HepG2 (cell line): ENCODE data around the gene FKBP1A. TPM values are rescaled to one million over a fixed set of nuclear protein-coding genes. Genes with fewer than 3 reads are reported as not detected.

Experiments used
- AHR ChIP-seq: IDR thresholded peaks from 2 replicates; pipeline ENCODE4 v1.6.1; 2018; ENCODE audit warnings: missing genetic modification reagents, missing compliant biosample characterization
- CSRNP1 ChIP-seq: sonication (generic); formaldehyde crosslinking; IDR thresholded peaks from 2 replicates; pipeline ENCODE4 v1.8.1; 2023; ENCODE audit warnings: mild to moderate bottlenecking, missing genetic modification reagents
- JDP2 ChIP-seq: sonication (generic); formaldehyde crosslinking; IDR thresholded peaks from 2 replicates; pipeline ENCODE4 v1.8.1; 2022; ENCODE audit warnings: missing genetic modification reagents, borderline replicate concordance
- LCORL ChIP-seq, 2 experiments: fragments of 450-650 bp in 1 of 2; sonication (generic) in 1 of 2; formaldehyde crosslinking in 1 of 2; IDR thresholded peaks; 2 replicates each; pipeline versions ENCODE4 v1.5.0 to v1.6.1; 2017 to 2020; ENCODE audit warnings: antibody characterized with exemption in 1 of 2, missing genetic modification reagents in 1 of 2
- MYC ChIP-seq: sonication (generic); formaldehyde crosslinking; IDR thresholded peaks from 2 replicates; pipeline ENCODE4 v1.9.0; 2021; ENCODE audit warnings: missing genetic modification reagents, borderline replicate concordance
- NBN ChIP-seq: fragments of 450-650 bp; conservative IDR thresholded peaks from 2 replicates; pipeline ENCODE4 v1.6.1; 2017
- NFE2L2 ChIP-seq: fragments of 150-350 bp; IDR thresholded peaks from 2 replicates; pipeline ENCODE4 v1.6.1; 2014; ENCODE audit warnings: low read length
- NR2C2 ChIP-seq: sonication (generic); formaldehyde crosslinking; IDR thresholded peaks from 2 replicates; pipeline ENCODE4 v1.4.0; 2020; ENCODE audit warnings: missing genetic modification reagents, mild to moderate bottlenecking, moderate library complexity, borderline replicate concordance
- PAF1 ChIP-seq: IDR thresholded peaks from 2 replicates; pipeline ENCODE4 v1.6.1; 2016; ENCODE audit warnings: missing genetic modification reagents, missing compliant biosample characterization
- RBM39 ChIP-seq: fragments of 200-400 bp; formaldehyde crosslinking; IDR thresholded peaks from one replicate; pipeline ENCODE4 v1.6.1; 2018; ENCODE audit warnings: antibody characterized with exemption, mild to moderate bottlenecking, low read depth, low read length; ENCODE audit not compliant: poor library complexity, severe bottlenecking
- SMAD9 ChIP-seq: sonication (generic); formaldehyde crosslinking; IDR thresholded peaks from 2 replicates; pipeline ENCODE4 v1.5.1; 2020; ENCODE audit warnings: mild to moderate bottlenecking, missing genetic modification reagents
- SNAPC2 ChIP-seq: sonication (generic); formaldehyde crosslinking; IDR thresholded peaks from 2 replicates; pipeline ENCODE4 v1.8.1; 2022; ENCODE audit warnings: mild to moderate bottlenecking, missing genetic modification reagents
- SNRNP70 ChIP-seq: fragments of 200-400 bp; formaldehyde crosslinking; IDR thresholded peaks from 2 replicates; pipeline ENCODE4 v1.6.1; 2017; ENCODE audit warnings: mild to moderate bottlenecking, low read depth, low read length, moderate library complexity
- TCF12 ChIP-seq, 2 experiments: fragments of 450-650 bp in 1 of 2; sonication (generic) in 1 of 2; formaldehyde crosslinking in 1 of 2; IDR thresholded peaks; 2 replicates each; pipeline versions ENCODE4 v1.6.1 to v1.8.0; 2017 to 2022; ENCODE audit warnings: antibody characterized with exemption in 1 of 2, mild to moderate bottlenecking in 1 of 2, missing genetic modification reagents in 1 of 2, moderate library complexity in 1 of 2
- USF2 ChIP-seq, 2 experiments: sonication (generic) in 1 of 2; formaldehyde crosslinking in 1 of 2; IDR thresholded peaks; 2 replicates each; pipeline versions ENCODE4 v1.5.1 to v1.6.1; 2011 to 2020; ENCODE audit warnings: borderline replicate concordance in 1 of 2, low read depth in 1 of 2, low read length in 1 of 2, mild to moderate bottlenecking in 1 of 2, missing genetic modification reagents in 1 of 2, moderate library complexity in 1 of 2
- ZNF124 ChIP-seq: sonication (generic); formaldehyde crosslinking; IDR thresholded peaks from 2 replicates; pipeline ENCODE4 v1.4.0; 2020; ENCODE audit warnings: missing genetic modification reagents
- ZNF205 ChIP-seq: IDR thresholded peaks from 2 replicates; pipeline ENCODE4 v1.6.1; 2018; ENCODE audit warnings: missing biosample characterization, missing genetic modification reagents
- ZNF333 ChIP-seq: sonication (generic); formaldehyde crosslinking; IDR thresholded peaks from 2 replicates; pipeline ENCODE4 v1.4.0; 2020; ENCODE audit warnings: mild to moderate bottlenecking, missing genetic modification reagents, borderline replicate concordance
- ZNF841 ChIP-seq: sonication (generic); formaldehyde crosslinking; IDR thresholded peaks from 2 replicates; pipeline ENCODE4 v1.8.1; 2023; ENCODE audit warnings: missing genetic modification reagents, borderline replicate concordance
- ZNF878 ChIP-seq: sonication (generic); formaldehyde crosslinking; IDR thresholded peaks from 2 replicates; pipeline ENCODE4 v1.8.1; 2023; ENCODE audit warnings: mild to moderate bottlenecking, missing genetic modification reagents, moderate library complexity
- polyA plus RNA-seq, 8 experiments: library from polyadenylated mRNA; depleted of rRNA in 3 of 8; stranded (reverse) in 7 of 8; unstranded in 1 of 8; fragments of >200 nt; fragmentation: Illumina TruSeq in 4 of 8; extraction: Trizol in 4 of 8; gene quantifications; 2 replicates each; pipeline versions ENCODE4 v1.2.1 to v1.2.3, GENCODE V29; 2011 to 2016; ENCODE audit warnings: low read depth in 4 of 8, missing spikeins in 1 of 8, mixed read lengths in 1 of 8; ENCODE audit not compliant: insufficient read depth in 1 of 8
- total RNA-seq, 5 experiments: library from RNA; depleted of rRNA; stranded (reverse); fragments of >200 nt; fragmentation: Illumina TruSeq; extraction: Trizol; gene quantifications; 2 replicates each; pipeline ENCODE4 v1.2.3, GENCODE V29; 2016; ENCODE audit warnings: low read depth in 1 of 5
- TF ChIP-seq, protein P1 (sequence below): sonication (generic); formaldehyde crosslinking; IDR thresholded peaks from 2 replicates; pipeline ENCODE4 v1.5.1; 2020; ENCODE audit warnings: missing genetic modification reagents, mild to moderate bottlenecking, borderline replicate concordance
- TF ChIP-seq, protein P2 (sequence below): sonication (generic); formaldehyde crosslinking; IDR thresholded peaks from 2 replicates; pipeline ENCODE4 v1.8.1; 2023; ENCODE audit warnings: mild to moderate bottlenecking, moderate library complexity, missing genetic modification reagents

Gene FKBP1A
- total and polyA plus RNA-seq, 2 of the 13 experiments (the other 11 are each of a cell fraction or from before 2014, with no cell fraction given): 119 to 468 TPM

DNA sequence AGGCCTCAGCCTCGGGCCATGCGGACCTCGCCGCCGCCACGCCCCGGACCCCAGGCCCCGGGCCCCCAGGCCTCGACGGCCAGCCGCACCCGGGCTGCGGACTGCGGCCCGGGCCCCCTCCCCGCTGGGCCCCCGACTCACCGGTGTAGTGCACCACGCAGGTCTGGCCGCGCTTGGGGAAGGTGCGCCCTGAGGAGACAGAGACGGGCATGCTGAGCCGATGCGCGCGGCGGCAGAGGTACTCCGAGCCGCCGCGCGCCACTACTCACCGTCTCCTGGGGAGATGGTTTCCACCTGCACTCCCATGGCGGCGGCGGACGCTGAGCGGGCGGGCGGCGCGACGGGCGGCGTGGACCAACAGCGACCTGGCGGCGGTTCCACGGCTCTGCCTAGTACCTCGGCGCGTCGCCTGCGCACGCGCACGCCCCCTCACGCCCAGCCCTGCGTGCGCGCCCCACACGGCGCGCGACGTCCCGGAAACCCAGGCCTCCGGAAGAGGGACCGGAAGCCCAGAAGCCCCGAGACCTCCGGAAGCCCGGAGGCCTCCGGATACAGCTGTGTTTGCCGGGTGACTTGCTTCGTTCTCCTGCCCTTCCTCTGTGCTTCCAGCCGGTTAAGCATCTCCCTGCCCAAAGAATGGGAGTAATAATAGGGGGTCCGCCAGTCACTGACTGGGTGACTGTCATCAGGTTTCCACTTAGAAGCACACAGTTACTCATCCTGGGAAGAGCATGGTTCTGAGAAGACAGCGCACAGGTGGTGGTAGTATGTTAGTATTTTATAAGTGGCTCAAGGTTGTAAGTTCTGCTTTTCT is at the start of gene FKBP1A (continued):
- TF ChIP-seq, protein P1, sequence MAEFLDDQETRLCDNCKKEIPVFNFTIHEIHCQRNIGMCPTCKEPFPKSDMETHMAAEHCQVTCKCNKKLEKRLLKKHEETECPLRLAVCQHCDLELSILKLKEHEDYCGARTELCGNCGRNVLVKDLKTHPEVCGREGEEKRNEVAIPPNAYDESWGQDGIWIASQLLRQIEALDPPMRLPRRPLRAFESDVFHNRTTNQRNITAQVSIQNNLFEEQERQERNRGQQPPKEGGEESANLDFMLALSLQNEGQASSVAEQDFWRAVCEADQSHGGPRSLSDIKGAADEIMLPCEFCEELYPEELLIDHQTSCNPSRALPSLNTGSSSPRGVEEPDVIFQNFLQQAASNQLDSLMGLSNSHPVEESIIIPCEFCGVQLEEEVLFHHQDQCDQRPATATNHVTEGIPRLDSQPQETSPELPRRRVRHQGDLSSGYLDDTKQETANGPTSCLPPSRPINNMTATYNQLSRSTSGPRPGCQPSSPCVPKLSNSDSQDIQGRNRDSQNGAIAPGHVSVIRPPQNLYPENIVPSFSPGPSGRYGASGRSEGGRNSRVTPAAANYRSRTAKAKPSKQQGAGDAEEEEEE: no peak; the same call in 1 of the 2 replicates
- TF ChIP-seq CSRNP1 (CRISPR knock-in tag): no peak
- TF ChIP-seq MYC (CRISPR knock-in tag): peak; percentile 87
- TF ChIP-seq ZNF124: peak; percentile 79; the same call in 1 of the 2 replicates
- TF ChIP-seq NR2C2 (CRISPR knock-in tag): peak; percentile 87
- TF ChIP-seq PAF1 (CRISPR knock-in tag): no peak
- peak; percentile 79; the same call in 1 of the 2 replicates for TF ChIP-seq ZNF205 (CRISPR knock-in tag)
- no peak for TF ChIP-seq NBN
- no peak for TF ChIP-seq LCORL (IDR thresholded peaks at IDR 0.05)
- peak; percentile 82 for TF ChIP-seq LCORL (CRISPR knock-in tag; IDR thresholded peaks at IDR 0.05)
- no peak for TF ChIP-seq SNRNP70
- TF ChIP-seq SNAPC2: no peak; the same call in 1 of the 2 replicates
- no peak for TF ChIP-seq ZNF841 (CRISPR knock-in tag)
- TF ChIP-seq JDP2 (CRISPR knock-in tag): no peak
- no peak for TF ChIP-seq NFE2L2
- TF ChIP-seq ZNF333 (CRISPR knock-in tag): no peak
- 0 out of 2 replicates have a peak, but pooled peaks have one; percentile 61 for TF ChIP-seq SMAD9 (CRISPR knock-in tag)
- TF ChIP-seq, protein P2, sequence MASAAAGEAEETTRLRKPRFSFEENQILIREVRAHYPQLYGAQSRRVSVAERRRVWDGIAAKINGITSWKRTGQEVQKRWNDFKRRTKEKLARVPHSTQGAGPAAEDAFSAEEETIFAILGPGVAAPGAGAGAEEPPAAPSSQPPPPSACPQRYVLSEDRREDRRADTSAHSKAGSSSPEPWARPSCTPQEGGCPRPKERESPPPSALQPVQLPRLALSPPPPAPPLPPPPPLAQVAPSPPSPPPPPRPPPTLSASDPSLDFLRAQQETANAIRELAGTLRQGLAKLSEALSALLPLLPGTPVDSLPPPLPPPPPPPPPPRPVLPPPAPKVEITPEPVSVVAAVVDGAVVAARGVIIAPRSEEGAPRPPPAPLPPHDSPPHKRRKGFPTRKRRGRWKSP (CRISPR knock-in tag): peak; percentile 84
- TF ChIP-seq USF2 (IDR thresholded peaks at IDR 0.05; ENCODE audit: low read depth, low read length): no peak
- TF ChIP-seq USF2 (CRISPR knock-in tag; IDR thresholded peaks at IDR 0.05; ENCODE audit: borderline replicate concordance): no peak
- peak; percentile 86 for TF ChIP-seq AHR (CRISPR knock-in tag)
- peak; percentile 80 for TF ChIP-seq RBM39
- TF ChIP-seq TCF12 (IDR thresholded peaks at IDR 0.05): no peak
- TF ChIP-seq TCF12 (CRISPR knock-in tag; IDR thresholded peaks at IDR 0.05): no peak
- TF ChIP-seq ZNF878 (CRISPR knock-in tag): no peak
